AG10803 (cell line): Measurements from ENCODE around the gene ENGASE.

Experiments used
- DNase-seq: peaks from one replicate; pipeline ENCODE4 v3.0.0; 2010; ENCODE audit warnings: low read depth
- H3K4me3 ChIP-seq: 2 replicates; pipeline ENCODE4 v1.5.1; 2011; ENCODE audit warnings: mild to moderate bottlenecking, low read length, control low read depth
- CTCF ChIP-seq: conservative IDR thresholded peaks from 2 replicates; pipeline ENCODE4 v1.5.1; 2011; ENCODE audit warnings: mild to moderate bottlenecking, low read length, control low read depth, inconsistent platforms

ENGASE gene

GRCh38 chr17:79114458-79115301 lies 40.1 kb downstream of the ENGASE start:
- no peak overlapping the region for H3K4me3 ChIP-seq
- no peak for TF ChIP-seq CTCF
- DNase-seq = no peak

- DNase-seq = no peak
- no peak for TF ChIP-seq CTCF
- H3K4me3 ChIP-seq = no peak overlapping the region
Observed at GRCh38 chr17:79115487-79115886, 40.9 kb downstream of the ENGASE start.

GRCh38 chr17:79116575-79117368 lies 42.1 kb downstream of the ENGASE start:
- no peak overlapping the region for H3K4me3 ChIP-seq
- no peak for TF ChIP-seq CTCF
- no peak for DNase-seq

- H3K4me3 ChIP-seq = no peak overlapping the region
Observed at GRCh38 chr17:79117905-79118487, 43.4 kb downstream of the ENGASE start.

GRCh38 chr17:79118924-79119323 lies 44.3 kb downstream of the ENGASE start:
- DNase-seq = no peak
- TF ChIP-seq CTCF = no peak

More at GRCh38 chr17:79117905-79118487, 43.4 kb downstream of the ENGASE start:
- no peak for DNase-seq
- TF ChIP-seq CTCF = no peak

GRCh38 chr17:79120259-79120658 lies 45.6 kb downstream of the ENGASE start:
- DNase-seq = no peak
- no peak for TF ChIP-seq CTCF
- H3K4me3 ChIP-seq = no peak overlapping the region

More at GRCh38 chr17:79118924-79119323, 44.3 kb downstream of the ENGASE start:
- no peak overlapping the region for H3K4me3 ChIP-seq
